PFSK-1 (cell line): ENCODE measurements around the gene MDC1.

ENCODE experiments used
- FOXP2 ChIP-seq: optimal IDR thresholded peaks from 2 replicates; pipeline ENCODE3; 2011; ENCODE audit warnings: borderline replicate concordance, control low read depth, inconsistent platforms; ENCODE audit not compliant: insufficient read depth; ENCODE audit errors: extremely low read length, extremely low read depth
- POLR2AphosphoS5 ChIP-seq: IDR thresholded peaks from 2 replicates; pipeline ENCODE4 v1.6.1; 2012; ENCODE audit warnings: low read depth, mild to moderate bottlenecking, control low read depth, low read length, moderate library complexity
- SIN3A ChIP-seq: IDR thresholded peaks from 2 replicates; pipeline ENCODE4 v1.6.1; 2012; ENCODE audit warnings: mild to moderate bottlenecking, low read length, moderate library complexity, borderline replicate concordance; ENCODE audit not compliant: insufficient read depth
- TAF1 ChIP-seq: IDR thresholded peaks from 2 replicates; pipeline ENCODE4 v1.6.1; 2012; ENCODE audit warnings: low read length, control low read depth, borderline replicate concordance; ENCODE audit not compliant: insufficient read depth
- TF ChIP-seq, protein P1 (sequence below), 2 experiments: IDR thresholded peaks; 2 replicates each; pipeline versions ENCODE4 v1.6.1 to v1.8.0; 2011 to 2012; ENCODE audit warnings: low read depth in 2 of 2, low read length in 2 of 2, control low read depth in 1 of 2, inconsistent platforms in 1 of 2, mild to moderate bottlenecking in 1 of 2, moderate library complexity in 1 of 2; ENCODE audit not compliant: insufficient read depth in 1 of 2

The MDC1 gene

GRCh38 chr6:30654798-30655742, 62.0 kb downstream of the MDC1 start:
- no peak for TF ChIP-seq SIN3A
- no peak for TF ChIP-seq FOXP2
- TF ChIP-seq POLR2AphosphoS5 = no peak
- TF ChIP-seq, protein P1, sequence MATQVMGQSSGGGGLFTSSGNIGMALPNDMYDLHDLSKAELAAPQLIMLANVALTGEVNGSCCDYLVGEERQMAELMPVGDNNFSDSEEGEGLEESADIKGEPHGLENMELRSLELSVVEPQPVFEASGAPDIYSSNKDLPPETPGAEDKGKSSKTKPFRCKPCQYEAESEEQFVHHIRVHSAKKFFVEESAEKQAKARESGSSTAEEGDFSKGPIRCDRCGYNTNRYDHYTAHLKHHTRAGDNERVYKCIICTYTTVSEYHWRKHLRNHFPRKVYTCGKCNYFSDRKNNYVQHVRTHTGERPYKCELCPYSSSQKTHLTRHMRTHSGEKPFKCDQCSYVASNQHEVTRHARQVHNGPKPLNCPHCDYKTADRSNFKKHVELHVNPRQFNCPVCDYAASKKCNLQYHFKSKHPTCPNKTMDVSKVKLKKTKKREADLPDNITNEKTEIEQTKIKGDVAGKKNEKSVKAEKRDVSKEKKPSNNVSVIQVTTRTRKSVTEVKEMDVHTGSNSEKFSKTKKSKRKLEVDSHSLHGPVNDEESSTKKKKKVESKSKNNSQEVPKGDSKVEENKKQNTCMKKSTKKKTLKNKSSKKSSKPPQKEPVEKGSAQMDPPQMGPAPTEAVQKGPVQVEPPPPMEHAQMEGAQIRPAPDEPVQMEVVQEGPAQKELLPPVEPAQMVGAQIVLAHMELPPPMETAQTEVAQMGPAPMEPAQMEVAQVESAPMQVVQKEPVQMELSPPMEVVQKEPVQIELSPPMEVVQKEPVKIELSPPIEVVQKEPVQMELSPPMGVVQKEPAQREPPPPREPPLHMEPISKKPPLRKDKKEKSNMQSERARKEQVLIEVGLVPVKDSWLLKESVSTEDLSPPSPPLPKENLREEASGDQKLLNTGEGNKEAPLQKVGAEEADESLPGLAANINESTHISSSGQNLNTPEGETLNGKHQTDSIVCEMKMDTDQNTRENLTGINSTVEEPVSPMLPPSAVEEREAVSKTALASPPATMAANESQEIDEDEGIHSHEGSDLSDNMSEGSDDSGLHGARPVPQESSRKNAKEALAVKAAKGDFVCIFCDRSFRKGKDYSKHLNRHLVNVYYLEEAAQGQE (IDR thresholded peaks at IDR 0.05; ENCODE audit: insufficient read depth in 1 of 2, low read depth in 2 of 2, low read length in 2 of 2) = no peak
- TF ChIP-seq TAF1 = no peak

DNA sequence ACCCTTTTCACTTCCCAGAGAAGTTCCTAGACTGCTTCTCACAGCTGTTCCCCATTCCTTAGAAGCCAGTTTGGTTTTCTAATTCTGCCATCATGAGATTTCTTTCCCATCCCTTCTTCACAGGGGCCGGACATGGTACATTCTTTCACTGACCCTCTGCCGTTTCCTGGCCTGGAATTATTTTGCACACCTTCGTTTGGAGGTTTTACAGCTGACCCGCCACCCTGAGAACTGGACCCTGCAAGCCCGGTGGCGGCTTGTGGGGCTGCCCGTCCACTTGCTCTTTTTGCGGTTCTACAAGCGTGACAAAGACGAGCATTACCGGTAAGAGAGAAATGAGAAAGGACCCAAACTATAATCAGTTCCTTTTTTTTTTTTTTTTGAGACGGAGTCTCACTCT, 65.9 kb downstream of the MDC1 start:
- TF ChIP-seq POLR2AphosphoS5 = no peak
- no peak for TF ChIP-seq TAF1
- no peak for TF ChIP-seq FOXP2
- TF ChIP-seq SIN3A = no peak
- TF ChIP-seq, protein P1 (IDR thresholded peaks at IDR 0.05; ENCODE audit: insufficient read depth in 1 of 2, low read depth in 2 of 2, low read length in 2 of 2) = no peak
